Brain microvascular endothelial cell (primary cell): ENCODE results near the gene SLC5A4.

Experiments used
- DNase-seq: peaks from one replicate; pipeline ENCODE4 v3.0.0-alpha.2; 2020
- H3K27ac ChIP-seq: fragments of 250-450 bp; sonication (Bioruptor Pico); 2 replicates; pipeline ENCODE4 v1.5.1; 2020; ENCODE audit warnings: mild to moderate bottlenecking, moderate library complexity
- H3K27me3 ChIP-seq: fragments of 250-450 bp; sonication (Bioruptor Pico); replicated peaks from 2 replicates; pipeline ENCODE4 v1.5.1; 2020; ENCODE audit warnings: mild to moderate bottlenecking
- H3K36me3 ChIP-seq: fragments of 250-450 bp; sonication (Bioruptor Pico); replicated peaks from 2 replicates; pipeline ENCODE4 v1.5.1; 2020; ENCODE audit warnings: mild to moderate bottlenecking
- H3K4me3 ChIP-seq: 2 replicates; pipeline ENCODE4 v1.5.1; 2011; ENCODE audit warnings: low read depth, mild to moderate bottlenecking, control low read depth, low read length, moderate library complexity
- CTCF ChIP-seq: IDR thresholded peaks from 2 replicates; pipeline ENCODE4 v1.5.1; 2011; ENCODE audit warnings: low read depth, mild to moderate bottlenecking, moderate library complexity, low read length, control low read depth, inconsistent platforms; ENCODE audit errors: missing control alignments
- in situ Hi-C: cut with HindIII; loops from 2 replicates; pipeline ENCODE4 v1.10.0; 2017; ENCODE audit warnings: low sequenced_read_pairs, low pct_ligation_motif_present

The SLC5A4 gene

GRCh38 chr22:32211011-32211410, 44.1 kb downstream of the SLC5A4 start:
- Histone ChIP-seq H3K36me3 (no peaks in the 10 kb centered on the region), H3K4me3 (no peak overlapping the region), H3K27me3 (no peaks in the 10 kb centered on the region), H3K27ac (no peak overlapping the region)
- no peak for DNase-seq
- no peak for TF ChIP-seq CTCF
- in situ Hi-C loops = no loop called here

GRCh38 chr22:32208681-32209080, 46.5 kb downstream of the SLC5A4 start:
- no peak for DNase-seq
- no peak for TF ChIP-seq CTCF
- peaks cover under 1% of the 10 kb centered on the region for H3K27me3 ChIP-seq
- H3K36me3 ChIP-seq = no peaks in the 10 kb centered on the region
- H3K4me3 ChIP-seq = no peak overlapping the region
- in situ Hi-C loops = no loop called here
- H3K27ac ChIP-seq = no peak overlapping the region

GRCh38 chr22:32207971-32208480, 47.1 kb downstream of the SLC5A4 start:
- no peak for DNase-seq
- no peak overlapping the region for H3K27ac ChIP-seq
- no peaks in the 10 kb centered on the region for H3K36me3 ChIP-seq
- no peak overlapping the region for H3K4me3 ChIP-seq
- in situ Hi-C loops = no loop called here
- H3K27me3 ChIP-seq = peaks cover 8% of the 10 kb centered on the region
- no peak for TF ChIP-seq CTCF

GRCh38 chr22:32206774-32207758, 48.1 kb downstream of the SLC5A4 start:
- in situ Hi-C loops = no loop called here
- TF ChIP-seq CTCF = peak; percentile 75
- peak; percentile 2 for DNase-seq
- Histone ChIP-seq H3K36me3 (no peaks in the 10 kb centered on the region), H3K4me3 (no peak overlapping the region), H3K27ac (no peak overlapping the region), H3K27me3 (peaks cover 15% of the 10 kb centered on the region)

GRCh38 chr22:32205974-32206773, 49.0 kb downstream of the SLC5A4 start:
- H3K36me3 ChIP-seq = no peaks in the 10 kb centered on the region
- DNase-seq = no peak
- in situ Hi-C loops = no loop called here
- no peak overlapping the region for H3K4me3 ChIP-seq
- peaks cover 15% of the 10 kb centered on the region for H3K27me3 ChIP-seq
- TF ChIP-seq CTCF = no peak
- H3K27ac ChIP-seq = no peak overlapping the region
